Central memory CD8-positive, alpha-beta T cell (primary cell): ENCODE data around the gene GNAI2.

ENCODE experiments used
- ATAC-seq: fragments of 150-1000 bp; cut with Tn5 transposase; replicated peaks from 2 replicates; pipeline ENCODE4 v1.10.0; 2022; ENCODE audit warnings: mild to moderate bottlenecking, moderate FRiP score, moderate number of reproducible peaks; ENCODE audit not compliant: poor library complexity, severe bottlenecking; ENCODE audit errors: extremely low read depth
- DNase-seq, 2 donors: peaks; one replicate each; pipeline ENCODE4 v3.0.0; 2021; ENCODE audit warnings: low spot score in 2 of 2
- H3K27ac Mint-ChIP-seq: one replicate; pipeline ENCODE4 v1.8.0; 2022; ENCODE audit warnings: low read depth, mild to moderate bottlenecking, moderate library complexity, mixed read lengths
- H3K27me3 Mint-ChIP-seq: one replicate; pipeline ENCODE4 v1.8.0; 2022; ENCODE audit warnings: mixed read lengths
- H3K36me3 Mint-ChIP-seq: one replicate; pipeline ENCODE4 v1.8.0; 2022; ENCODE audit warnings: mild to moderate bottlenecking, moderate library complexity, mixed read lengths; ENCODE audit not compliant: insufficient read depth
- H3K4me1 Mint-ChIP-seq: one replicate; pipeline ENCODE4 v1.8.0; 2022; ENCODE audit warnings: mixed read lengths
- H3K4me3 Mint-ChIP-seq: one replicate; pipeline ENCODE4 v1.8.0; 2022; ENCODE audit warnings: mild to moderate bottlenecking, moderate library complexity, mixed read lengths
- H3K9me3 Mint-ChIP-seq: one replicate; pipeline ENCODE4 v1.8.0; 2022; ENCODE audit warnings: mixed read lengths

The GNAI2 gene

DNA sequence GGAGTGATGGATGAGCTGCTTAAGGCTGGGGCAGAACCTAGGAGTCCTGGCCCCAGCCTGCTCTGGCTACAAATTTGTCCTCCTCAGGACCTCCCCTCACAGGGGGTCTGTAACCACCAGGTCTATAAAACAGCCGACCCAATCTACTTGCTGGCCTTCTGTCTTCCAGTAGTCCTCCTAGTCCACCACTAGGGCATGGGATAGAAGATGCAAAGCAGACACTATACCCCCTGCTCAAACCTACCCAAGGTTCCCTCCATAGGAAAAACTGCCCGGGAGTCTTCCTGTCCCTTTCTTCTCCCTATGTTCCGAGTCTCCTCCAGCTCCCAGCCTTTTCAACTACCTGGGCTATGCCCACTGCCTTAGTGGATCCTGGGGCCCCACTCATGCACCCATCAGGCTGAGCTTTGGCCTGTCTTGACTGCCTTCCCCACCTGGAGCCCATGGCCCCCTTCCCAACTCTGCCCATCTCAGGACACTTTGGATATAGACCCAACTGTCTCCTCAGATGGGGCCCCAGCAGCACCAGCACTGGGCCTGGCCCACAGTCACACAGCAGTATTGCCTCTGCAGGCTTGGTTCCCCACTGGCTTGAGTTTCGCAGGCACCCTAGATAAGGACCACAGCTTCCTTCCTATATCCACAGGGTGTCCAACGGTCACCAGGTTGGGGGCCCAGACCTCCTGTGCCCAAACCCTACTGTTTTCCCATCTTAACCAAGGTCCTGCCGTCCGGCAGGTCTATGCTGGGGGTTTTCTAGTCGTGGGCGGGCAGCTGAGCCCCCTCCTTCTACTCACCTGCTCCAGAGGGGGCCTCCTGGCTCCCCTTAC is 62.1 kb downstream of the GNAI2 start:
- peaks cover 28% of the 10 kb centered on the region for H3K4me1 Mint-ChIP-seq
- peak overlapping the region; percentile 96 for H3K27ac Mint-ChIP-seq
- ATAC-seq: no peak
- no peaks in the 10 kb centered on the region for H3K9me3 Mint-ChIP-seq
- H3K36me3 Mint-ChIP-seq: peaks cover 2% of the 10 kb centered on the region
- no peak for DNase-seq
- H3K4me3 Mint-ChIP-seq: peak overlapping the region; percentile 92
- no peaks in the 10 kb centered on the region for H3K27me3 Mint-ChIP-seq

DNA sequence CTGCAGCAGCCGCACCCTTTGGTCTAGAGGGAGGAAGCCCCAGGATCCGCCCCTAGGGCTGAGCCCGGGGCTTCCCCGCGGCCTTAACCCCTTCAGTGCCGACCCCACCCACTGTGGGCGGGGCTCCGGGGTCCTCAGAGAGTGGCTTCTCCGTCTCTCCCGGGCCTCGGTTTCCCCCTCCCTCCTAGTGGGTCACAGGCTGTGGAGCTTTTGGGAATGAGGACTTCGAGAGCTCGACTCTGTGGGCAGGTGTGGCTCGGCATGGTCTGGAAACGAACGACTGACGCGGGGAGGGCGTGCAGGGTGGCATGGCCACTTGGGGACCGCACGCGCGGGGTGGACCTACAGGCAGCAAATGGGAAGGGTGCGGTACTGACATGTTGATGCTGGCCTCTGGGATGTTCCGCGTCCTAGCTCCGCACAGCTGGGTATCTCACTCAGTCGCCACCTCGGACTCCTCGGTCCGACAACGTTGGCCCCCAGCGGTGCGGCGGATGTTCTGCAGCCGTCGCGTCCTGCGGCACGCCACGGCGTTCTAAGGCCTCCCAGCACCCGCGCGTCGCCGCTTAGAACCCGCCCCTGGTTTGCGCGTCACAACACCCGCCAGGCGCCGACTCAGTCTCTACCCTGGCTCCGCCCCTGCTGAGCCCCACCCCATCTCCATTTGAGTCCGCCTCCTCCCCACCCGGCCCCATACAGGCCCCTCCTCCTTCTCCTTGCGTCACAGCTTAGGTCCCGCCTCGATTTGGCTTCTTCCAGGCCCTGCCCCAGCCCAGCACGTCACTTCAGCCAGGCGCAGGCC is 63.0 kb downstream of the GNAI2 start, which contains the start of the genes HYAL3 and NAA80:
TSS of gene HYAL3 (minus strand) at position 570 of the 802 bp plus-strand sequence. CDS start 3,803 bp downstream, outside the sequence.
TSS of gene NAA80 (minus strand) at position 570 of the 802 bp plus-strand sequence. CDS start 1,942 bp downstream, outside the sequence.
- peak; percentile 99 to 100 for DNase-seq
- H3K27me3 Mint-ChIP-seq: no peaks in the 10 kb centered on the region
- no peaks in the 10 kb centered on the region for H3K9me3 Mint-ChIP-seq
- peak within 1 kb of the TSS; percentile 96 for H3K27ac Mint-ChIP-seq
- peaks cover 26% of the 10 kb centered on the region for H3K4me1 Mint-ChIP-seq
- H3K36me3 Mint-ChIP-seq: peaks cover 2% of the 10 kb centered on the region
- ATAC-seq: peak; percentile 86
- peak within 1 kb of the TSS; percentile 92 for H3K4me3 Mint-ChIP-seq

DNA sequence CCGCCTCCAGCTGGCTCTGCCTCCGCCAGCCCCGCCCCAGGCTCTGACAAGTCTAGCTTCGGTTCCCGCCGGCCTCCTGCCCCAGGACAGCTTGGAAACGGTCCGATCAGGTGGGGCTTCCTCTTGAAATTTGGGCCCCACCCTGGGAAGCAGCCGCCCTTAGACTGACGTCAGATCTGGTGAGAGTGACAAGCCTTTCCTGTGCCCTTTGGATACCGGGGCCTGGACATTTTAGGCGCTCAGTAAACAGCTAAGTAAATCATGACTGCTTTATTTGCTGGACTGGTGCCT is 63.6 kb downstream of the GNAI2 start:
- ATAC-seq: no peak
- H3K9me3 Mint-ChIP-seq: no peaks in the 10 kb centered on the region

DNA sequence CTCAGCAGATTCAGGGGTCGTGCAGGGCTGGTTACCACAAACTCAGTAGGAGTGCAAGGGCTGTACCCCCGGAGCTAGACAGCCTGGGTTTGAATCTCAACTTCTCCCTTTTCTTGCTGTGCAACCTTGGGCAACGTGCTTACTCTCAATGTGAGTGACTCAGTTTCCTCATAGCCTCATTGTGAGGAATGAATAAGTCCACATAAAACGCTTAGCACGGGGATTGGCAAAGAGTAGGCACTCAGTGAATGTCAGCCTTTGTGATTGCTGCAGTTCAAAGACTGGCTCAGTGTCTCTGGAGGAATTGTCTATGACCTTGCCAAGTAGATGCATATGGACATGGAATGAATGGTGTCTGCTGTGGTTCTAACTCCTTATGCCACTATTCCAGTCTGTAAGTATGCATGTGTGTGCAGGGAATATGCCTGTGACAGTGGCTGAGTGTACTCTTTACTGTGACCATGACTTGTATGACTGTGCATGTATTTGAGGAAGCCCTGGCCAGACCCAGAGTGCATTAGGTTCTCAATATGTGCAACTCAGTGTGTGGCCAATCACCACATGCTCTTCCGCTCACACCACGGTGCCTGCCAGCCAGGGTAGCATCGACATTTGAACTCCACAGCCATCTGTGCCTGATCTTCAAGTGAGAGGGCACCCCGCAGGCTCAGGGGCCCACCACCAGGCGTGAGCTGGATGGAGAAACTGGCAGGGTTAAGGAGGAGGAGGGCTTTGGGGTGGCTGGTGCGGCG is 64.1 kb downstream of the GNAI2 start:
- DNase-seq (no peak), ATAC-seq (no peak)
- H3K36me3 Mint-ChIP-seq: peaks cover 4% of the 10 kb centered on the region
- peaks cover 26% of the 10 kb centered on the region for H3K4me1 Mint-ChIP-seq
- H3K27me3 Mint-ChIP-seq: no peaks in the 10 kb centered on the region
- peak overlapping the region; percentile 92 for H3K4me3 Mint-ChIP-seq
- no peaks in the 10 kb centered on the region for H3K9me3 Mint-ChIP-seq
- peak overlapping the region; percentile 96 for H3K27ac Mint-ChIP-seq

More for the DNA sequence above, 63.6 kb downstream of the GNAI2 start:
- Mint-ChIP-seq H3K4me3 (peak overlapping the region; percentile 92), H3K4me1 (peaks cover 26% of the 10 kb centered on the region), H3K27ac (peak overlapping the region; percentile 96), H3K36me3 (peaks cover 4% of the 10 kb centered on the region), H3K27me3 (no peaks in the 10 kb centered on the region)
- no peak for DNase-seq

DNA sequence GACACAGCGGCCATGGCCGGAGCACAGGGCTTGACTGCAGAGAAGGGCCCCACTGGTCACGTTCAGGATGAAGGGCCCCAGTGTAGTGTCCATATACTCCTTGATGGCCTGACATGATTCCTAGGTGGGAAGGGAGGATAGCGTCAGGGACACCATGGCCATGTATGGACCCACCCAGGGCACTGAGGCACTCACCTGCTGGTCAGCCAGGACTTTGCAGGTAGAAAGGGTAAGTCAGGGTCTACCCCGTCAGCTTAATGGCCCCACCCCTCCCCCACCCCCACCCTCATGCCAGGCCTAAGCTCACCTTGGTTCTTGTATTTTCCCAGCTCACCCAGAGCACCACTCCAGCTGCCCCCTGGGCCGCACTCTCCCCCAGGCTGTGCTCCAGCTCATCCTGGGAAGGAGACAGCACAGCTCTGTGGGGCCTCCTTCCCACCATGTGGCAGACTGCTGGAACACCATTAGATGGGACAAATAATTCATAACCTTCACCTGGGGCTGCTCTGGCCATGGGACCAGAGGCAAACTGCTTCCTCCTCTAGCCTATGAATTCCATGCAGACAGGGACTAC is 64.8 kb downstream of the GNAI2 start:
- H3K9me3 Mint-ChIP-seq: no peaks in the 10 kb centered on the region
- peaks cover 26% of the 10 kb centered on the region for H3K4me1 Mint-ChIP-seq
- DNase-seq (no peak), ATAC-seq (no peak)
- H3K36me3 Mint-ChIP-seq: peaks cover 4% of the 10 kb centered on the region
- H3K27me3 Mint-ChIP-seq: no peaks in the 10 kb centered on the region
- peak overlapping the region; percentile 96 for H3K27ac Mint-ChIP-seq
- H3K4me3 Mint-ChIP-seq: peak overlapping the region; percentile 92

DNA sequence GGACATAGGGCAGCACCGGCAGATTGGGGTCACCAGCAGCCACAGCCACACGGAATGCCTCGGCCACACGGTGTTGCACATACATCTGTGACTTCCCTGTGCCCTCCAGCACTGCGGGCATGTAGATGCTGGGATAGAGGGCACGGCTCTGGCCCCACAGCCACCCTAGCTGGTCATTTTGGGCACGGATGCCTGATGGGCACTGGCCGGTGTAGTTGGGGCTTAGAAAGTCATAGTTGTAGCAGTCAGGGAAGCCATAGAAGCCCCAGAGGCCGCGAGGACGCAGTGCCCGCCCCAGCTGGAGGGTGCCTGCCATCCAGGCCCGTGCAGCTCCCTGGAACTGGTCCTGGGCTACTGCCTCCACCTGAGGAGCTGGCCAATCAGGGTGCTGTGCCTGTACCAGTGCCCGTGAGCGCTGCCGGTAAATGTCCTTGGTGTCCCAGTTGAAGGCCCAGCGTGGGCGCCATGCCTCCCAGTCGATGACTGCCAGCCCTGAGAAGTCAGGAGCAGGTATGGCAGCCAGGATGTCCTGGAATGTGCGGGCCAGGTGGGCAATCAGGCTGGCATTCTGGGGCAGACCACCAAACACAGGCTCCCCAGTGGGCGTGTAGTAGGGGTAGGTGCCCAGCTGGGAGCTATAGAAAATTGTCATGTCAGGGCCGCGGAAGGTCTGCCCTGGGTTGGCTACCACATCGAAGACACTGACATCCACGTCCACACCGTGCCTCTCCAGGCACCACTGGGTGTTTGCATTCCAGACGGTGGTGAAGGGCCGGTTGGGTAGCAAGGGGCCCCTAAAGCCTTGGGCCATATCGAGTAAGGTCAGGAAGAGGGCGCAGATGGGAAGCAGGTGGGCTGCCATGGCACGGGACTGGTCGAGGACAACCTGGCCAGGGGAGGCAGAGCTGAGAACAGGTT is 66.3 kb downstream of the GNAI2 start:
- DNase-seq (no peak), ATAC-seq (no peak)
- H3K36me3 Mint-ChIP-seq: peaks cover 4% of the 10 kb centered on the region
- H3K9me3 Mint-ChIP-seq: no peaks in the 10 kb centered on the region
- H3K4me1 Mint-ChIP-seq: peaks cover 26% of the 10 kb centered on the region
- H3K4me3 Mint-ChIP-seq: no peak overlapping the region
- no peaks in the 10 kb centered on the region for H3K27me3 Mint-ChIP-seq
- no peak overlapping the region for H3K27ac Mint-ChIP-seq

DNA sequence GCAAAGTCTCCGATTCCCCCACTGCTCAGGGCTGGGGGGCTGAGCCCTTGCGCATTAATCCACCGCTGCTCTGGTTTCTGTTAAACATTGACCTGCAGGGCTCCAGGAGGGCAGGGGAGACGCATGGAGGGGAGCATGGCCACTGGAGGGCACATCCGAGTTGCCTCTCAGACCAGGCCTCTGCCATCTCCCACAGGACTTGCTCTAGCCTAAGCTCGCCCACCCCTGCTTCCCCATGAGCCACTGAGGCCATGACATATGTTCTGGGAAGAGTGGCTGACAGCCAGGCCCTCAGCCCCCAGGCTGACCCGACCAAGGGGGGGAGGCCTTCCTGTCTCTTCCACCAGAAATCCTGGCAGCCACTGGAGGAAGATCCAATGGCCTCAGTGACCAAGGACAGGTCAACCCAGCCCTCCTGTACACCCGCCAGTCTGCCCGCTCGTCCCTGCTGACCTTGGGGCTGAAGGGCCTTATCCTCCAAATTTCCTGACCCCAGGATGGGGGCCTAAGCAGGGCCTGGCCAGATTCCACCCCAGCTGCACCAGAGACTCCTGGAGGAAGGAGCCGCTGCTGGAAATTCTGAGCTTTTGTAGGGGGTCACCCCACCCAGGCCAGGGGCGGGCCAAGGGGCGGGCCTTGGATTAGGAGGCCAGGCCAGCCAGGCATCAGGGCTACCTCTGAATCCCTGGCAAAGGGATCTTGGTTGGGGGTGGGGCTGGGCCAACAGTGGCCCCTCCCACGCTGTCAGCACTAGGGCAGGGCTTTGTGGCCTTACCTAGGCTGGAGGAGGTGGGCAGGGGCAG is 67.2 kb downstream of the GNAI2 start, which contains the start of gene HYAL1:
TSS of gene HYAL1 (minus strand) at position 562 of the 803 bp plus-strand sequence. CDS start 618 bp downstream, outside the sequence.
- Mint-ChIP-seq H3K36me3 (peaks cover 4% of the 10 kb centered on the region), H3K27ac (no peak within 1 kb of the TSS), H3K9me3 (no peaks in the 10 kb centered on the region), H3K27me3 (no peaks in the 10 kb centered on the region), H3K4me1 (peaks cover 24% of the 10 kb centered on the region), H3K4me3 (no peak within 1 kb of the TSS)
- ATAC-seq (no peak), DNase-seq (no peak)

DNA sequence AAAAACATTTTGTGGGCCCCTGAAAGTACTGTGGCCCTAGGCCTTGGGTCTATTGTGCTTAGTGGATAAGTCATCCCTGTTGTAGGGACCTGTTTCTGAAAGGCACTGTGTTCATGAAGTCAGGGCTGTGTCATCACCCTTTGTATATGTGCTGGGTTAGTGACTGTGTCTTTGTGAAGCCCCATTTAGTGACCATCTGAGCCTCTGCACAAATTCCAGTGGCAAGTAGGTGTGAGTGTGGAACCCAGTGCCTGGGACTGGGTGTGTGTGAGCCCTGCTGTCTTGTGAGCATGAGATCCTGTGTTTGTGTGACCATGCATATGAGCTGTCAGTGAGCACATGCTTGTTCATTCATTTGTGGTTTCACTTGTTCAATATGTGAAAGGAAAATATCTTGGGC is 68.6 kb downstream of the GNAI2 start:
- H3K27me3 Mint-ChIP-seq: no peaks in the 10 kb centered on the region
- H3K27ac Mint-ChIP-seq: no peak overlapping the region
- peaks cover 4% of the 10 kb centered on the region for H3K36me3 Mint-ChIP-seq
- ATAC-seq (no peak), DNase-seq (no peak)
- H3K9me3 Mint-ChIP-seq: no peaks in the 10 kb centered on the region
- no peak overlapping the region for H3K4me3 Mint-ChIP-seq
- peaks cover 15% of the 10 kb centered on the region for H3K4me1 Mint-ChIP-seq
